Osteocyte (in vitro differentiated cells): ENCODE results near the gene ADGRL1. TPM values are rescaled to one million over a fixed set of nuclear protein-coding genes. Genes with fewer than 3 reads are reported as not detected.
"Not testable (repeated sequence)": the region's sequence is repeated elsewhere in the genome, so short reads cannot be mapped to it uniquely, and the experiment has no call there.

Experiments used
- DNase-seq: peaks from one replicate; pipeline ENCODE4 v3.0.0; 2021; ENCODE audit warnings: mixed read lengths; ENCODE audit not compliant: unreplicated experiment; ENCODE audit errors: extremely low spot score
- H3K27ac Mint-ChIP-seq: one replicate; pipeline ENCODE4 v1.8.0; 2021; ENCODE audit warnings: mild to moderate bottlenecking, mixed read lengths; ENCODE audit not compliant: unreplicated experiment
- H3K27me3 Mint-ChIP-seq: one replicate; pipeline ENCODE4 v1.8.0; 2021; ENCODE audit warnings: mixed read lengths; ENCODE audit not compliant: unreplicated experiment
- H3K36me3 Mint-ChIP-seq: one replicate; pipeline ENCODE4 v1.8.0; 2021; ENCODE audit warnings: mixed read lengths; ENCODE audit not compliant: unreplicated experiment
- H3K4me1 Mint-ChIP-seq: one replicate; pipeline ENCODE4 v1.8.0; 2021; ENCODE audit warnings: mixed read lengths; ENCODE audit not compliant: unreplicated experiment
- H3K4me3 Mint-ChIP-seq: one replicate; pipeline ENCODE4 v1.8.0; 2021; ENCODE audit warnings: mild to moderate bottlenecking, moderate library complexity, mixed read lengths; ENCODE audit not compliant: unreplicated experiment
- H3K9me3 Mint-ChIP-seq: one replicate; pipeline ENCODE4 v1.8.0; 2021; ENCODE audit warnings: mixed read lengths; ENCODE audit not compliant: unreplicated experiment
- CTCF ChIP-seq: fragments of 200-600 bp; sonication (generic); IDR thresholded peaks from 2 replicates; pipeline ENCODE4 v1.5.0; 2021; ENCODE audit warnings: antibody characterized with exemption, mild to moderate bottlenecking, moderate library complexity
- total RNA-seq: library from RNA; stranded (reverse); gene quantifications from 2 replicates; pipeline ENCODE4 v1.2.1, GENCODE V29; 2021

ADGRL1 gene
- total RNA-seq, 1 donor from 2014 or later, result 43.5 TPM

GRCh38 chr19:14189415-14189814 lies 16.6 kb downstream of the ADGRL1 start:
- no peak for DNase-seq
- peaks cover 2% of the 10 kb centered on the region for H3K4me1 Mint-ChIP-seq
- no peak overlapping the region for H3K4me3 Mint-ChIP-seq
- H3K27ac Mint-ChIP-seq, result no peak overlapping the region
- no peaks in the 10 kb centered on the region for H3K9me3 Mint-ChIP-seq
- no peaks in the 10 kb centered on the region for H3K27me3 Mint-ChIP-seq
- no peaks in the 10 kb centered on the region for H3K36me3 Mint-ChIP-seq
- no peak for TF ChIP-seq CTCF

- not testable (repeated sequence) for H3K27me3 Mint-ChIP-seq, H3K4me1 Mint-ChIP-seq, H3K27ac Mint-ChIP-seq, H3K4me3 Mint-ChIP-seq, DNase-seq, H3K9me3 Mint-ChIP-seq, H3K36me3 Mint-ChIP-seq
Measured at GRCh38 chr19:14188086-14188485, 17.9 kb downstream of the ADGRL1 start.

DNA sequence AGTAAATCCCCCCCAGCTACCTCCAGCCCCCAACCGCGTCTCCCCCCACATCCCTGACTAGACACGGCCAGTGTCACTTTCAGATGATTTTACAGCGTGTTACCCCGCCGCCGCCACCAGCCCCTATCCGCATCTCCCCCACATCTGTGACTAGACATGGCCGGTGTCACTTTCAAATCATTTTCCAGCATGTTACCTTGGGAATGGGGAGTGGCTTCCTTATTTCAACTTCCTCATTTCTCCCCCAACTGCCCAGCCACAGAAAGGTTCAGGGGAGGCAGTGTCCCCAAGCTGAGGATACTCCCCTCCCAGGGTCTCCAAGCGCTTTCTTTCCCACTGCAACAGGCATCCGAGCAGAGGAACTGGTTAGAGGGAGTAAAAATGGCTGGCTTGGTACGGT lies 18.4 kb downstream of the ADGRL1 start:
- Mint-ChIP-seq H3K4me3 (no peak overlapping the region), H3K27me3 (no peaks in the 10 kb centered on the region), H3K4me1 (peaks cover 2% of the 10 kb centered on the region), H3K9me3 (no peaks in the 10 kb centered on the region), H3K36me3 (no peaks in the 10 kb centered on the region), H3K27ac (no peak overlapping the region)
- no peak for TF ChIP-seq CTCF
- no peak for DNase-seq

DNA sequence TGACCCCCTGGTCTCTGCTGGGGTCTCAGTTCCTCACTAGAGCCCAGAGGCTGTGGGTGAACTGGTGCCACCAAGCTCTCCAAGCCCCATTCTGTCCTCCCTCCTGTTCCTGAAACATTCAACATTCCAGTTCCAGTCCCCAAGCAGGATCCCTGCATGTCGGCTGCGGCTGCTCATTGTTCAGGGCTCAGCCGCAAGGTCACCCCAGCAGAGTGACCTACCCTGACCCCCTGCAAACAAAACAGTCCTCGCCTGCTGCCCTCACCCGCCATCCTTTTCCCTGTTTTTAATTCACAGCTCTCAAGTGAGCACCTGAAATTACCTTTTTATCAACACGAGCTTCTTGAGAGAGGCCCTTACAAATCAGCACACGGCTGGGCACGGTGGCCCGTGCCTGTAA lies 19.3 kb downstream of the ADGRL1 start:
- H3K27ac Mint-ChIP-seq, result not testable (repeated sequence)

GRCh38 chr19:14185691-14186090 lies 20.3 kb downstream of the ADGRL1 start:
- not testable (repeated sequence) for H3K27ac Mint-ChIP-seq, H3K4me1 Mint-ChIP-seq, DNase-seq, H3K36me3 Mint-ChIP-seq, H3K4me3 Mint-ChIP-seq, H3K9me3 Mint-ChIP-seq, H3K27me3 Mint-ChIP-seq

More for the DNA sequence above, 19.3 kb downstream of the ADGRL1 start:
- not testable (repeated sequence) for H3K9me3 Mint-ChIP-seq, DNase-seq, H3K4me1 Mint-ChIP-seq, H3K4me3 Mint-ChIP-seq, H3K36me3 Mint-ChIP-seq, H3K27me3 Mint-ChIP-seq

DNA sequence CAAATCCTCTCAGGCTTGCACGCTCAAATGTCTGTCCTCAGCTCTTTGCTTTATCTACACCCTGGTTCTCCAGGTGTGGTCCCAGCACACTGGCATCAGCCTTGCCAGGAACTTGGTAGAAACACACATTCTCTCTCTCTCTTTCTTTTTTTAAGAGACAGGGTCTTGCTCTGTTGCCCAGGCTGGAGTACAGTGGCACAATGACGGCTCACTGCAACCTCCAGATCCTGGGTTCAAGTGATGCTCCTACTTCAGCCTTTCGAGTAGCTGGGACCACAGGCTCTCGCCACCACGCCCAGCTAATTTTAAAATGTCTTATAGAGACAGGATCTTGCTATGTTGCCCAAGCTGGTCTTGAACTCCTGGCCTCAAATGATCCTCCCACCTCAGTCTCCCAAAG lies 20.8 kb downstream of the ADGRL1 start:
- H3K9me3 Mint-ChIP-seq, result no peaks in the 10 kb centered on the region
- H3K36me3 Mint-ChIP-seq, result no peaks in the 10 kb centered on the region
- H3K27me3 Mint-ChIP-seq, result no peaks in the 10 kb centered on the region
- peaks cover 2% of the 10 kb centered on the region for H3K4me1 Mint-ChIP-seq
- DNase-seq, result no peak
- H3K4me3 Mint-ChIP-seq, result no peak overlapping the region
- TF ChIP-seq CTCF, result no peak
- no peak overlapping the region for H3K27ac Mint-ChIP-seq

GRCh38 chr19:14183741-14184350 lies 22.1 kb downstream of the ADGRL1 start:
- no peaks in the 10 kb centered on the region for H3K27me3 Mint-ChIP-seq
- DNase-seq, result no peak
- H3K27ac Mint-ChIP-seq, result no peak overlapping the region
- H3K4me1 Mint-ChIP-seq, result peaks cover 2% of the 10 kb centered on the region
- no peaks in the 10 kb centered on the region for H3K9me3 Mint-ChIP-seq
- H3K4me3 Mint-ChIP-seq, result no peak overlapping the region
- no peaks in the 10 kb centered on the region for H3K36me3 Mint-ChIP-seq
- no peak for TF ChIP-seq CTCF
